ENCODE measurements around the gene PIK3CB. TPM values are rescaled to one million over a fixed set of nuclear protein-coding genes. Genes with fewer than 3 reads are reported as not detected.

The PIK3CB gene
- total and polyA plus RNA-seq, 10 of the 15 experiments (the other 5 are each of a cell fraction or from before 2014, with no cell fraction given), result 5.0 to 18.4 (median 10.4) TPM

GRCh38 chr3:138872632-138873031, 37.9 kb upstream of the PIK3CB start (continued):
- TF ChIP-seq RELA (IDR thresholded peaks at IDR 0.05; ENCODE audit: borderline replicate concordance, partially characterized antibody) (no peak), BCL11A (IDR thresholded peaks at IDR 0.05; ENCODE audit: low read depth, low read length) (no peak)

- H4K20me1 ChIP-seq (ENCODE audit: control insufficient read depth, insufficient read depth), result no peaks in the 10 kb centered on the region
- DNase-seq (ENCODE audit: low read depth, low spot score) (no peak), ATAC-seq (peak; percentile 30; the same call in 2 of the 3 replicates), FAIRE-seq (no peak)
- no peak overlapping the region for H3K4me2 ChIP-seq (ENCODE audit: control insufficient read depth, insufficient read depth)
- no peak overlapping the region for H3K9ac ChIP-seq (ENCODE audit: control insufficient read depth, insufficient read depth, low read length)
- in situ Hi-C loops (cut with MboI) (no loop called here), intact Hi-C loops (cut with micrococcal nuclease; ENCODE audit: unreplicated experiment) (no loop called here)
- H2AFZ ChIP-seq (ENCODE audit: control insufficient read depth, low read depth, low read length), result no peak overlapping the region
- H3K36me3 ChIP-seq (ENCODE audit: control insufficient read depth in 2 of 2, insufficient read depth in 2 of 2, low read length in 1 of 2), result no peaks in the 10 kb centered on the region
- H3K27ac ChIP-seq (ENCODE audit: control insufficient read depth, insufficient read depth), result no peak overlapping the region
- no peaks in the 10 kb centered on the region for H3K79me2 ChIP-seq (ENCODE audit: control insufficient read depth, insufficient read depth, low read length)
- no peaks in the 10 kb centered on the region for H3K9me3 ChIP-seq (replicated peaks; ENCODE audit: control insufficient read depth, insufficient read depth, low read length)
- 4% methylated on average over 1 of the region's 1 CpG for WGBS (ENCODE audit: insufficient coverage, insufficient replicate concordance, low lambda C conversion rate, missing lambda C conversion rate)
- peaks cover 6% of the 10 kb centered on the region for H3K4me1 ChIP-seq (ENCODE audit: control insufficient read depth, insufficient read depth, low read length)
- H3K4me3 ChIP-seq, result no peak overlapping the region
- BruUV-seq (replicated peaks), result no TSS peak
- ChIA-PET POLR2A (no interaction called here), RAD21 (ENCODE audit: unreplicated experiment) (no interaction called here), CTCF (interaction anchor here (0.5 kb wide), 1 partner anchor 155 kb away, joined by 3 read pairs; no protein-coding TSS in a partner anchor), SMC1A (ENCODE audit: uncharacterized antibody, unreplicated experiment) (no interaction called here)
- H3K27me3 ChIP-seq (replicated peaks in 1 of 2; ENCODE audit: control insufficient read depth in 2 of 2, insufficient read depth in 2 of 2, low read length in 1 of 2), result no peaks in the 10 kb centered on the region
- TF ChIP-seq ASH2L (IDR thresholded peaks at IDR 0.05; ENCODE audit: borderline replicate concordance, low read depth) (no peak), ESRRA (IDR thresholded peaks at IDR 0.05; ENCODE audit: low read length) (no peak), IKZF1 (conservative IDR thresholded peaks at IDR 0.05) (0 out of 2 replicates have a peak, but pooled peaks have one; percentile 24), JUND (IDR thresholded peaks at IDR 0.05; ENCODE audit: low read depth, low read length) (no peak), FOXM1 (IDR thresholded peaks at IDR 0.05; ENCODE audit: low read depth, low read length) (no peak), ELK1 (IDR thresholded peaks at IDR 0.05; ENCODE audit: low read depth, low read length) (no peak), CUX1 (IDR thresholded peaks at IDR 0.05; ENCODE audit: insufficient replicate concordance, low read depth, low read length) (no peak), PBX3 (IDR thresholded peaks at IDR 0.05; ENCODE audit: insufficient replicate concordance, low read depth, low read length) (no peak), NR2F1 (conservative IDR thresholded peaks at IDR 0.05) (no peak), NFXL1 (IDR thresholded peaks at IDR 0.05; ENCODE audit: borderline replicate concordance) (no peak), LARP7 (IDR thresholded peaks at IDR 0.05) (no peak), SRF (IDR thresholded peaks at IDR 0.05; ENCODE audit: low read depth in 2 of 2, low read length in 2 of 2) (no peak), YBX1 (IDR thresholded peaks at IDR 0.05) (no peak), ZNF207 (IDR thresholded peaks at IDR 0.05; ENCODE audit: borderline replicate concordance) (no peak), PML (IDR thresholded peaks at IDR 0.05; ENCODE audit: low read length) (no peak), POLR2AphosphoS5 (IDR thresholded peaks at IDR 0.05; ENCODE audit: low read length) (no peak)
These were observed 33.3 kb upstream of the PIK3CB start for GRCh38 chr3:138867996-138868395.
